Measurements from ENCODE around the gene PPP1R13B.

DNA sequence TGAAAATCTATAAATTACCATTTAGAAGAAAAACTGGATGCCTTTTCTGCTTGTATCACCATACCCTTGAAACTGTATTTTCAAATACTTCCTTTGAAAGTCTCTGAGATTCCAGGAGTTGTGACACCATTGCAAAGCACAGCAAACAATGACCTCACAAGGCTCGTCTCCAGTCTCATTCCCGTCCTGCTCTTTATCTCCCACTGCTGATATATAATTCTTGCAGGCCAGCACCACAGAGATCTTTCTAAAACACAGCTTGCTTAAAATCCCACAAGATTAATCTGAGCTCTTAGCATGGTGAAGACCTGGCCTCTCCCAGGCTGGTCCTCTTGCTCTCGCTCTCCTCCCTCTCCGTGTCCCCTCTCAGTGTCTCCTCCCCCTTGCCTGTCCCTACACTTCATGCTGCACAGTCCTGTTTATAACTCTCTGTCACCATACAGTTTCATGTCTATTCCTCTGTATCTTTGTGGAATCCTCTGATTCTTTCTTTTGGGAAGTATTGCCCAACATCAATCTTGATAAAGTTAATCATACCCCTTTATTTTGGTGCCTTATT is 80.0 kb downstream of the PPP1R13B start:
- TF ChIP-seq, protein P1, sequence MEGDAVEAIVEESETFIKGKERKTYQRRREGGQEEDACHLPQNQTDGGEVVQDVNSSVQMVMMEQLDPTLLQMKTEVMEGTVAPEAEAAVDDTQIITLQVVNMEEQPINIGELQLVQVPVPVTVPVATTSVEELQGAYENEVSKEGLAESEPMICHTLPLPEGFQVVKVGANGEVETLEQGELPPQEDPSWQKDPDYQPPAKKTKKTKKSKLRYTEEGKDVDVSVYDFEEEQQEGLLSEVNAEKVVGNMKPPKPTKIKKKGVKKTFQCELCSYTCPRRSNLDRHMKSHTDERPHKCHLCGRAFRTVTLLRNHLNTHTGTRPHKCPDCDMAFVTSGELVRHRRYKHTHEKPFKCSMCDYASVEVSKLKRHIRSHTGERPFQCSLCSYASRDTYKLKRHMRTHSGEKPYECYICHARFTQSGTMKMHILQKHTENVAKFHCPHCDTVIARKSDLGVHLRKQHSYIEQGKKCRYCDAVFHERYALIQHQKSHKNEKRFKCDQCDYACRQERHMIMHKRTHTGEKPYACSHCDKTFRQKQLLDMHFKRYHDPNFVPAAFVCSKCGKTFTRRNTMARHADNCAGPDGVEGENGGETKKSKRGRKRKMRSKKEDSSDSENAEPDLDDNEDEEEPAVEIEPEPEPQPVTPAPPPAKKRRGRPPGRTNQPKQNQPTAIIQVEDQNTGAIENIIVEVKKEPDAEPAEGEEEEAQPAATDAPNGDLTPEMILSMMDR (conservative IDR thresholded peaks at IDR 0.05), result no peak
- no peak for TF ChIP-seq EZH2 (IDR thresholded peaks at IDR 0.05; ENCODE audit: low read depth)

Data from PC-9 (cell line).